B cell (primary cell): ENCODE measurements around the gene IRX6. TPM values are rescaled to one million over a fixed set of nuclear protein-coding genes. Genes with fewer than 3 reads are reported as not detected.

Source experiments
- ATAC-seq: fragments of 200-7000 bp; cut with Tn5 transposase; one replicate; pipeline ENCODE4 v1.10.0; 2021; ENCODE audit warnings: low read depth, mild to moderate bottlenecking, moderate number of reproducible peaks, moderate library complexity
- CTCF ChIA-PET: fragments of 350-600 bp; sonication (Branson Sonifier 250); formaldehyde crosslinking; loops from one replicate; lab custom pipeline; 2021; ENCODE audit warnings: antibody characterized with exemption, inconsistent platforms; lab: Charles Lee
- POLR2A ChIA-PET: fragments of 350-600 bp; sonication (Branson Sonifier 250); formaldehyde crosslinking; loops from one replicate; lab custom pipeline; 2021; ENCODE audit warnings: antibody characterized with exemption; lab: Charles Lee
- DNase-seq: peaks from one replicate; pipeline ENCODE4 v3.0.0; 2013
- H2AFZ ChIP-seq: 2 replicates; pipeline ENCODE4 v1.6.1; 2012; ENCODE audit warnings: mild to moderate bottlenecking, low read depth, low read length; ENCODE audit not compliant: insufficient read depth, poor library complexity, severe bottlenecking
- H3K27ac ChIP-seq, 2 donors: 1 replicate in 1 of 2; 2 replicates in 1 of 2; pipeline ENCODE4 v1.5.1; 2012 to 2013; ENCODE audit warnings: low read length in 2 of 2, mild to moderate bottlenecking in 2 of 2, moderate library complexity in 1 of 2
- H3K27me3 ChIP-seq, 4 experiments: fragments of 200-600 bp in 1 of 4; sonication (generic) in 1 of 4; replicated peaks in 1 of 4; 1 replicate in 2 of 4; 2 replicates in 2 of 4; pipeline versions ENCODE4 v1.6.1 to v1.7.0; 2013 to 2016; ENCODE audit warnings: low read length in 3 of 4, mild to moderate bottlenecking in 2 of 4, mixed read lengths in 1 of 4, moderate library complexity in 1 of 4; ENCODE audit not compliant: insufficient read depth in 4 of 4, control insufficient read depth in 3 of 4; ENCODE audit errors: control extremely low read depth in 1 of 4
- H3K36me3 ChIP-seq, 2 experiments: replicated peaks in 1 of 2; 1 replicate in 1 of 2; 2 replicates in 1 of 2; pipeline versions ENCODE4 v1.6.1 to v1.7.1; 2013; ENCODE audit warnings: low read length in 1 of 2; ENCODE audit not compliant: insufficient read depth in 2 of 2, control insufficient read depth in 1 of 2; ENCODE audit errors: control extremely low read depth in 1 of 2, extremely low read depth in 1 of 2
- H3K4me1 ChIP-seq, 2 donors: fragments of 200-600 bp in 1 of 2; sonication (generic) in 1 of 2; 1 replicate in 1 of 2; 2 replicates in 1 of 2; pipeline versions ENCODE4 v1.5.1 to v1.6.1; 2013 to 2017; ENCODE audit warnings: low read length in 2 of 2; ENCODE audit not compliant: control insufficient read depth in 2 of 2, insufficient read depth in 2 of 2
- H3K4me2 ChIP-seq: replicated peaks from 2 replicates; pipeline ENCODE3; 2012; ENCODE audit warnings: mild to moderate bottlenecking, low read depth, low read length; ENCODE audit not compliant: poor library complexity, severe bottlenecking
- H3K4me3 ChIP-seq, 5 experiments: fragments of 200-600 bp in 1 of 5; sonication (generic) in 1 of 5; 1 replicate in 3 of 5; 2 replicates in 2 of 5; pipeline versions ENCODE4 v1.5.1 to v1.7.0; 2011 to 2016; ENCODE audit warnings: low read length in 4 of 5, mild to moderate bottlenecking in 4 of 5, low read depth in 2 of 5, control low read depth in 1 of 5, moderate library complexity in 1 of 5; ENCODE audit not compliant: insufficient read depth in 1 of 5; ENCODE audit errors: control extremely low read depth in 1 of 5, extremely low read depth in 1 of 5
- H3K79me2 ChIP-seq: fragments of 200-600 bp; sonication (generic); one replicate; pipeline ENCODE4 v1.6.0; 2016; ENCODE audit warnings: low read length; ENCODE audit not compliant: control insufficient read depth, insufficient read depth
- H3K9ac ChIP-seq: fragments of 200-600 bp; sonication (generic); 2 replicates; pipeline ENCODE4 v1.6.1; 2017; ENCODE audit warnings: mild to moderate bottlenecking, low read length, moderate library complexity
- H3K9me3 ChIP-seq, 3 donors: one replicate each; pipeline versions ENCODE4 v1.6.1 to v1.7.1; 2013; ENCODE audit warnings: low read length in 2 of 3; ENCODE audit not compliant: control insufficient read depth in 2 of 3, insufficient read depth in 1 of 3; ENCODE audit errors: control extremely low read depth in 1 of 3
- H4K20me1 ChIP-seq: 2 replicates; pipeline ENCODE4 v1.6.0; 2012; ENCODE audit warnings: mild to moderate bottlenecking, low read length; ENCODE audit not compliant: insufficient read depth, control insufficient read depth, poor library complexity, severe bottlenecking
- H3K27ac Mint-ChIP-seq: one replicate; pipeline ENCODE4 v1.8.0; 2021; ENCODE audit warnings: mixed read lengths
- H3K27me3 Mint-ChIP-seq: one replicate; pipeline ENCODE4 v1.8.0; 2021; ENCODE audit warnings: mixed read lengths
- H3K4me1 Mint-ChIP-seq: one replicate; pipeline ENCODE4 v1.8.0; 2021; ENCODE audit warnings: mixed read lengths
- H3K4me3 Mint-ChIP-seq: one replicate; pipeline ENCODE4 v1.8.0; 2021; ENCODE audit warnings: mixed read lengths
- H3K9me3 Mint-ChIP-seq: one replicate; pipeline ENCODE4 v1.8.0; 2022; ENCODE audit warnings: mixed read lengths; ENCODE audit not compliant: insufficient read depth
- EZH2 ChIP-seq: IDR thresholded peaks from 2 replicates; pipeline ENCODE4 v1.6.1; 2012; ENCODE audit warnings: borderline replicate concordance, low read depth, mild to moderate bottlenecking, moderate library complexity, low read length; ENCODE audit not compliant: insufficient read depth, poor library complexity, severe bottlenecking
- WGBS: methylation state at CpG from one replicate; pipeline ENCODE4 v1.1.5; 2013; ENCODE audit warnings: missing lambda C conversion rate; ENCODE audit not compliant: insufficient coverage; 5-methylcytosine and 5-hydroxymethylcytosine counted together
- intact Hi-C: fragments of 100-400 bp; cut with micrococcal nuclease; formaldehyde crosslinking; loops from one replicate; pipeline ENCODE4 v1.10.0; 2022
- polyA plus RNA-seq: library from polyadenylated mRNA; depleted of rRNA; stranded (reverse); fragments of >200 nt; gene quantifications from 2 replicates; pipeline ENCODE4 v1.2.3, GENCODE V29; 2012
- total RNA-seq, 2 donors: library from RNA; stranded (reverse); fragments of 120-200 nt in 1 of 2; gene quantifications; 1 replicate in 1 of 2; 2 replicates in 1 of 2; pipeline versions ENCODE4 v1.2.3 to v1.2.4, GENCODE V29; 2013 to 2022
- TF ChIP-seq, protein P1 (sequence below): fragments of 200-600 bp; IDR thresholded peaks from one replicate; pipeline ENCODE4 v1.8.0; 2022; ENCODE audit warnings: antibody characterized with exemption, mild to moderate bottlenecking

The IRX6 gene
- total and polyA plus RNA-seq, 2 donors (not counting 1 experiment from before 2014, with no cell fraction given): 0.10 to 0.15 TPM

DNA sequence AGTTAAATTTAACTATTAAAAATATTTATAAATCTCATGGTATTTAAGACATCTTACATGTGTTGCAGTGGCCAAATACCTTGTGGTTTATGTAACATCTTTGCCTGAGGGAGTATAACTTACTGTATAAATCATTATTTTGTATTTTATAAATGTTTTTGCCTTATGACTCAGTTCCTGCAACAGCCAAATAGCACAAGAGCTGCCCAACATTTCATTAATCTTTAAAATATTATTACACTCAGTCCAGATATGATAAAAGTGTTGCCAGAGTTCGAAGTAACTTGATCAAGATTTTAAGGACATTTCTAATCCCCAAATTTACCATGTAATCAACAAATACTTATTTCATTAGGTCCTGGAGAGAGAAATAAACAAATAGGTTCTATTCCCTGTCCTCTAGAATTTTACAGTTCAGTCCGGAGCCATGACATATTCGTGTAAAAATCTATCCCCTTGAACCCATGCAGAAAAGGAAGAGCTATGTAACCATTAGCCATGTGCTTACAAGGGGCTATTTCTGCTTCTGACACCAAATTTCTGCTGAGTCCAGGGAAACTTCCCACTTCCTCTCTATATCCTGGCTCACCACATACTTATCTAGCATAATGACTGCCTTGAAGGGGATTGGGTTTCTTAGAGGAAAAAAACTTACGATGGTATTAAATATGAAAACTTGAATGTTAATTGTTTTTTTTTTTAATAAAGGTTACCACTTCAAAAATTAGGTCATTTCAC is 44.0 kb downstream of the IRX6 start:
- Histone ChIP-seq H4K20me1 (no peaks in the 10 kb centered on the region), H3K4me1 (peaks cover 3 to 4% of the 10 kb centered on the region in 2 donors), H3K79me2 (no peaks in the 10 kb centered on the region), H3K9me3 (peaks cover 0 to 4% (median 0%) of the 10 kb centered on the region in 3 donors), H3K27ac (no peak overlapping the region), H3K36me3 (no peaks in the 10 kb centered on the region), H3K4me3 (no peak overlapping the region), H3K4me2 (no peak overlapping the region), H3K9ac (no peak overlapping the region), H3K27me3 (peaks cover 0 to 15% (median 11%) of the 10 kb centered on the region in 4 experiments), H2AFZ (no peak overlapping the region)
- Mint-ChIP-seq H3K27ac (no peak overlapping the region), H3K4me3 (no peak overlapping the region), H3K4me1 (peaks cover 6% of the 10 kb centered on the region), H3K27me3 (peaks cover 43% of the 10 kb centered on the region), H3K9me3 (no peaks in the 10 kb centered on the region)
- no peak for TF ChIP-seq EZH2
- TF ChIP-seq, protein P1, sequence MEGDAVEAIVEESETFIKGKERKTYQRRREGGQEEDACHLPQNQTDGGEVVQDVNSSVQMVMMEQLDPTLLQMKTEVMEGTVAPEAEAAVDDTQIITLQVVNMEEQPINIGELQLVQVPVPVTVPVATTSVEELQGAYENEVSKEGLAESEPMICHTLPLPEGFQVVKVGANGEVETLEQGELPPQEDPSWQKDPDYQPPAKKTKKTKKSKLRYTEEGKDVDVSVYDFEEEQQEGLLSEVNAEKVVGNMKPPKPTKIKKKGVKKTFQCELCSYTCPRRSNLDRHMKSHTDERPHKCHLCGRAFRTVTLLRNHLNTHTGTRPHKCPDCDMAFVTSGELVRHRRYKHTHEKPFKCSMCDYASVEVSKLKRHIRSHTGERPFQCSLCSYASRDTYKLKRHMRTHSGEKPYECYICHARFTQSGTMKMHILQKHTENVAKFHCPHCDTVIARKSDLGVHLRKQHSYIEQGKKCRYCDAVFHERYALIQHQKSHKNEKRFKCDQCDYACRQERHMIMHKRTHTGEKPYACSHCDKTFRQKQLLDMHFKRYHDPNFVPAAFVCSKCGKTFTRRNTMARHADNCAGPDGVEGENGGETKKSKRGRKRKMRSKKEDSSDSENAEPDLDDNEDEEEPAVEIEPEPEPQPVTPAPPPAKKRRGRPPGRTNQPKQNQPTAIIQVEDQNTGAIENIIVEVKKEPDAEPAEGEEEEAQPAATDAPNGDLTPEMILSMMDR: no peak
- intact Hi-C loops: no loop called here
- ChIA-PET CTCF (no interaction called here), POLR2A (no interaction called here)
- DNase-seq (no peak), ATAC-seq (no peak)
- WGBS: 29% methylated on average over 2 of the region's 4 CpGs

DNA sequence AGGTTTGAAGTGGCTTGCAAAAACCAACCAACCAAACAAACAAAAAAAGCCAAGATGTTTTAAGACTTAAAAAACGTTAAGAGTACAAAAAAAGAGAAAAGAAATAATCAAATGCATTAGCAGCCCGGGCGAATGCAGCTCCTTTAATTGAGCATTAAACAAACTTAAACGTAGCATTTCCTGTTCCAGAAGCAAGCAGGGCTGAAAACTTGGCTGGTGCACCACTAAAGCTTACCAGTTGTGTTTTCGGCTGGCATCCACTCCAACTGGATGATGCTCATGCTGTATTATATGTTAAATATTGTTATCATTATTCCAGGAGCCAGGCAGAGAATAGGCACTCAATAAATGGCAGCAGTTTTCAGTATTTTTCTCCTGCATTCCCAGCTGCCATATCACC is 45.1 kb downstream of the IRX6 start:
- 82% methylated on average over 3 of the region's 5 CpGs for WGBS
- ChIA-PET POLR2A (no interaction called here), CTCF (no interaction called here)
- Histone ChIP-seq H3K9me3 (peaks cover 0 to 4% (median 0%) of the 10 kb centered on the region in 3 donors), H3K4me3 (no peak overlapping the region), H3K79me2 (no peaks in the 10 kb centered on the region), H3K27ac (no peak overlapping the region), H2AFZ (no peak overlapping the region), H3K4me2 (no peak overlapping the region), H3K9ac (no peak overlapping the region), H4K20me1 (no peaks in the 10 kb centered on the region), H3K27me3 (peaks cover 0 to 15% (median 11%) of the 10 kb centered on the region in 4 experiments), H3K36me3 (no peaks in the 10 kb centered on the region), H3K4me1 (peaks cover 3 to 4% of the 10 kb centered on the region in 2 donors)
- Mint-ChIP-seq H3K27ac (no peak overlapping the region), H3K27me3 (peaks cover 46% of the 10 kb centered on the region), H3K9me3 (no peaks in the 10 kb centered on the region), H3K4me1 (peaks cover 6% of the 10 kb centered on the region), H3K4me3 (no peak overlapping the region)
- TF ChIP-seq, protein P1: no peak
- no peak for TF ChIP-seq EZH2
- intact Hi-C loops: no loop called here
- DNase-seq: no peak
- no peak for ATAC-seq
